Glomerular visceral epithelial cell (primary cell): ENCODE results near the gene PCSK6.
"Not testable (repeated sequence)": the region's sequence is repeated elsewhere in the genome, so short reads cannot be mapped to it uniquely, and the experiment has no call there.

ENCODE experiments used
- DNase-seq: peaks from one replicate; pipeline ENCODE4 v3.0.0-alpha.2; 2016; ENCODE audit errors: extremely low spot score

PCSK6 gene

GRCh38 chr15:101483462-101483861 is 6.0 kb downstream of the PCSK6 start:
- no peak for DNase-seq

DNA sequence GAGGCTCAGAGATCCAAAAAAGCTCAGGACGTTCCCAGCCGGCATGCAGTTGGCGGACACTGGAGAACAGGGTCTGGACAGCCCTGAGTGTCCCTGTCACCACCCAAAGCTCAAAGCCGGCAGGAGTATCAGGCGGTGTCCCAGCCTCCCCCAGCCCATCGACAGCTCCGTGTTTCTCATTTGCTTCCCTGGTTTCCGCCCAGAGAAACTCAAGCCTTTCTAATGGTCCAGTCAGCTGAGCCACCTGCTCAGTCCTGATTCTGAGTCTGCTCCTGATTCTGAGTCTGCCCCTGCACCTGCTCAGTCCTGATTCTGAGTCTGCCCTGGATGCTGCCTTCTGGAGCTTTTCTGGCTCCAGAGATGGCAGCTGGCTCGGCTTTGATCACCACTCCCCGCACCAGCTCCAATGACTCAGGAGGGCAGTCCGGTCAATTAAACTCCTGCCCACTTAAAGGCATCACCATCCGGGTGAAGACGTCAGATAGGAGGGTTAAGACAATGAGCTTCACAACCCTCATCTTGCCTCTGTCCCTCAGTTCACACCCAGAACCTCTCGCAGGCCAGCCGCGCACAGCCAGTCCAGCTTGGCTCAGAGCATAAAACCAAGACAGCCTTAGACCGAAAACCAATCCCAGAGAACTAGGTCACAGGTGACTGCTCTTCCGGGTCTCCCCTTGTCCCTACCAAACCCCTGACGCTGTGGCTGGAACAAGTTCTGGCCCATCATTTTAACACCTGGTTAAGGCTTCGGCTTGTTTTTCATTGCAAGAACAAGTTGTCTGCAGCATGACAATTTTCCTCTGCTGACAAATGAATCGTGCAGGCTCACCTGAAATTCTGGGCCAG is 6.8 kb downstream of the PCSK6 start:
- peak; percentile 16 for DNase-seq

- DNase-seq, result no peak
Observed at GRCh38 chr15:101481917-101482525, 7.5 kb downstream of the PCSK6 start.

GRCh38 chr15:101481381-101481705 is 8.2 kb downstream of the PCSK6 start:
- DNase-seq, result no peak

DNA sequence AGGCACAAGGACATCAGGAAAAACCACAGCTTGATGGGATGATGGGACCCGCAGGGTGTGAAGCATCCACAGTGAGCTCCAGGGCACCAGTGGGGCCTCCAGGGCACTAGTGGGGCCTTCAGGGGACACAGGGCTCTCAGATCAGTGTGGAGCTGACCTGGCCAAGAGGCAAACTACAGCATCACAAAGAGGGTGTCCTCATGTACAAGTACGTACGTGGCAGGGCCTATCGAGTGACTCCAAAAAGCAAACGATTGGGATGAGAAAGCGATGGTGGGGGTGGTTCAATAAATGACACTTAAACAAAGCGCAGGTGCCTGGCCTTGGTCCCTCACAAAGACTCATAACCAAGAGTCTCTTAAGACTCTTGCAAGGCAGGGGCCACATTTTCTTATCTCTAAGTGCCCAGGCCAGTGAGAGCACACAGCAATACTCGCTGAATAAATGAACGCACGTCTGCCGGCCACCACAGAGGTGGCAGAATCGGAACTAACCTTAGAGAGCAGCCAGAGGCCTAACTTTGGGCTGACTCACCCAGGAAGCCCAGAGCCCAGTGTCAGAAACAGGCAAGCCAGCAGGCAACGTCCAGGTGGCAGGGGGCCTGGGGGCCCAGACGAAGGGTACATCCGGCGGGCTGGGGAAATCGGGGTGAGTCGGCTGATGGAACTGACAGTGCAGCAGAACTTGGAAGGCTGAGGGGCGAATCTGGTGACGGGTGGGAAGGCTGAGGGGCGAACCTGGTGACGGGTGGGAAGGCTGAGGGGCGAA is 8.7 kb downstream of the PCSK6 start:
- DNase-seq, result no peak

DNA sequence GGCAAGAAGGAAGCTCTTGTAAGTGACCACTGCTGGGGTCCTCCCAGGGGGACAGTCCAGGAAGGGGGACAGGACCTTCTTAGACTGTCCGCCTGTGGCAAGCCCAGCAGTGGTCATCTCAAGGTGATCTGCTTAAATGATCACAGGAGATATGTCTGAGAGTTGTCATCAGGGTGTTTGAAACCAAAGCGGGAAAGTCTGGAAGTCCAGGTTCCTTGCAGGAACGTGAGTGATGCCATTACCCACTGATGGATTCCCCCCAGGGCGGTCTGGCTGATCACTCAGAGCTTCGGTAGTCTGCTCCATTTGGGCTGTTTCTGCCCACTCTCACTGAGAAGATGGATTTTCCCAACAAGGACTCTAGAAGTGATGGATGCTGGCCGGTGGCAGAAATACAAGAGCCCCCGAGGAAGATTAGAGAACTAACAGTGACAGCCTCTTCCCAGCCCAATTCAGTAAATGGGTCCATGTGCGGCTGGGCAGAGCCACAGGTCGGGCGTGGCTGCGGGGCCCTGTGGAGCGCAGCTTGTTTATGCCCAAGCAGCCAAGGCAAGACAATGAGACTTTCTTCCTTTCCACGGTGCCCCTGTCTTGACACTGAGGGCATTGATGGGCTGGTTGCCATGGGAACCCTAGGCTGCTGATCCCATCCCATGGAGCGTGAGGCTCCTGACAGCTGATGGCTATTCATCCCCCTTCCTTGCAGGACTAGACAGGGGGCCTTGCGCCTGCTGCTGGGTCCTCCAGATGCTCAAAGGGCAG is 9.5 kb downstream of the PCSK6 start:
- no peak for DNase-seq

DNA sequence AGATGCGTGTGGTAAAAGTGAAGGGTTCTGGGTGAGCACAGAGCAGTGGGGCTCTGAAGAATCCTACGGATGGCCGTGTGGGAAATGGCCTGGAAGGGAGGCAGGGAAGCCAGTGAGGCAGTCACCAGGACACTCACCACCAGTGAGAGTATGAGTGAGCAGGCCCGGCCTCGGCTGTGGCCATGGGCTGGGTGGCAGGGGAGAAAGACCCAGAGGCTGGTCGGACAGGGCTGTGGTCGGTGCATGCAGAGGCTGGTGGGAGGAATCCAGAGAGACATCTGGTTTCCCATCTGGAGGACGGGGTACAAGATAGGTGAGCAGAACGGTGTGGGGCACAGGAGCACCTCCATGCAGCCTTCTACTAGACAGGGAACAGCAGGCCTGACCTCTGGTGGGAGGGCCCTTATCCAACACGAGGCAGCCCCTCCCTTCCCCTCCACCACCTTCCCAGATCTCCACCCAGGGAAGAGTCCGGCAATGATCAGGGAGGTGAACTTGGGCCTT is 10.1 kb downstream of the PCSK6 start:
- no peak for DNase-seq

GRCh38 chr15:101478701-101479341 is 10.7 kb downstream of the PCSK6 start:
- DNase-seq, result no peak

DNA sequence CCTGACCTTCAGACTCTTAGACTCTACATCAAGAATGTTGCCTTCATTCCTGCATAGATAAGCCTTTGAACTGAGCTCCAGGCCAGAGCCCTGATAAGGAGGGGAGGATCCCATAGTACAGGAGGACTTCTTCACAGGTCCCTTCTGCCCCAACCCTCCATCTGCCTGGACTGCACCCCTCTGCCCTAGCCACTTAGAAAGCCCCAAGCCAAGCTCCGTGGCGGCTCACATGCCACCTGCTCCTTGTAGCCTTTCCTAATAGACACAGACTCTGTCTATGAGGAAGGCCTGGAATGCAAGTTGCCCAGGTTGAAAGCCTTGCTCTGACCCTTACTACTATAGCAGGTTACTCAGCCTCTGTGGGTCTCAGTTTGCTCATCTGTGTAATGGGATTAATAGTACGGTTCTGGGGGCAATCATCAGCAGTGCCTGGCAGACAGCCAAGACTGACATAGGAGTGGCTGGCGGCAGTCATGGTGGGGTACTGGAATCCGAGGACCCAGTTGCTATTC is 11.6 kb downstream of the PCSK6 start:
- no peak for DNase-seq

DNA sequence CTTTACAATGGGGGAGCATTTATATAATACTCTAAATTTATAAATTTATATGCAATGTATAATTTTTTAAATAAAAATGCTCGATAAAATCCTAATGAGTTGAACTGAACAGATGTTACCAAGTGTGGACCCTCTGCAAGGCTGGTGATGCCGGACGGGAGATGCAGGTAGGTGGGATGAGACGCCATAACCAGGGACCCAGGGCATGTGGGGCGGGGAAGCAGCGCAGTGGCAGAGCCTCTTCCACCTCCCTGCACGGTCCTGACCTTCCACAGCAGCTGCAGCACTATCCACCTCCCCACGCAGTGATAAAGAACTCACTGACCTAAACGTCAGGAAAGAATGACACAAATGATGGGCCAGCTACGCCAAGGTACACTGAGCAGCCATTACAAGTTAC is 12.8 kb downstream of the PCSK6 start:
- no peak for DNase-seq

DNA sequence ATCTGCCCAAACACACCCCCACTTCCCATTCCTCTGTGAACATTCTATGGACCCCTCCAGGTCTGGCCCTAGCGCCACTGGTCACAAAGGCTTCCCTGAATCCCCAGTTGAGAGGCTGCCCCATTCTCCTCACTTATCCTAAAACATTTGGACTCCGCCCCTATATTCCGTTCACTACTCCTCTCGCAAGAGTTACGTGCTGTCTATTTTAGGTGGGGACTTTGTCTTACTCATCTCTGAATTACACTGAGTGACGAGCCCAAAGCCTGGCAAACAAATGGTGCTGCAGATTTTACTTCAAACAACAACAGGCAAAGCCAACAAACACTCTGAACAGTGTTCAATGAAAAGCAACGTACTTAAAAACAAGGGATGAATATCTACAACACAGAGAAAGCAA is 14.5 kb downstream of the PCSK6 start:
- no peak for DNase-seq

DNA sequence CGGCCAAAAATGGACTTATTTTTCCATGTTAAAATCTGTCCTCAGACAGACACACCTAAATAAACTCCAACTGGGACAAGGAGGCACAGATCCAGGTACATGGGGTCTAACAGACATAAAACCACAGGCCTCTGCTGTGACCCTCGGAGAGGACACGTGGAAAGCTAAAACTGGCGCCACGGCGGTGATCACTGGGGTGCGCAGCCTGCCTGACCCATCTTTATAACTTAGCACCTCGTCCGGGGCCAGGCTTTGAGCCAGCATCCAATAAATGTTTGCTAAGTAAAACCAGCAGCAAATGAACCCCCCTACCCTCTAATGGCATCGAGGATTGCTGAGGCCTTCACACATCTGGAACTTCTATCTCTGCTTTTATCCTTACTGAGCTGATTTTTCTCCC is 15.3 kb downstream of the PCSK6 start:
- no peak for DNase-seq

DNA sequence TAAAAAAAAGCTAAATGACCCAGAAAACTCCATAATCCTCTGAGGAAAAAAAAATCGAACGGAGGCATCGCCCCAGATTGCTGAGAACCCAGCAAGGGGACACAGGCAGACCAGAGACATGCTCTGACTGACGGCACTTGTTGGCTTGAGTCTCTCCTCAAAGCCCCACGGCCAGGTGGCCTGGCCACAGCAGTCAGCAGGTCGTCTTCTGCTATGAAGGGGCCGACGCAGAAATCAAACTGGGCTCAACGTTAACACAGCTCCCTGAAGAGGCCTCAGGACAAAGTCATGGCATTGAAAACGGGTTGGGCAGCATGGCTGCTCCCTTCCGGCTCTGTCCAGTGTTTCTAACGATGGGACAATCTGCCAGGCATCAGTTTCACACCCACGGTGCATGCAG is 17.5 kb downstream of the PCSK6 start:
- no peak for DNase-seq

DNA sequence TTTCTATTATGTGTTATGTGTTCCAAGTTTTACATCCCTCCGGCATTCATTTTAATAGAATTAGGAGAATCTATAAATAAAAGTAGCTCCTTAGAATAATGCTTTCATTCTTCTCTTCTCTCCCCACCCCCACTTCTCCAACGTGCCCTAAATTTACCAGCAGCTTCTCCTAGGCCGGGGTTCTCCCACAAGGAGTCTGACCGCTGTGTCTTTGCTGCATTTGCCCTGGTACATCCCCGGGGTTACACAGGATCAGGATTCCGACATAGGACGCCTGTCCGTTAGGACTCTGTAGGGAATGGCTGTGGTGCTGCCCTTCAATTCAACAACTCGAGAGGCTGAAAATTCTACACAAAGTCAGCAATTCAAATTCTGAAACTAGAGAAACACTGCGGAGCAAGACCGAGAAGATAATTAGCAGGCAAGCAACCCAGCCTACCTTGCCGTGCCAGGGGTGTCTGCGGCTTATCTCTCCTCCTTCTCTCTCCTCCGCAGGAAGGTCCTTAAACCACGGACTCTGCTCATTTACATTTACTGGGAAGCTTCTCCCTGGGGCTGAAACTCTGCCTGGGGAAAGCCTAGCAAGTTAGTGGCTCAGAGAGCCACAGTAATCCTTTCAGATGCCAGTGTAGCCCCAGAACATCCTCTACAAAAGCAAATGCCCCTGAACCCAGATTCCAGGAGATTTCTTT is 18.8 kb downstream of the PCSK6 start:
- DNase-seq, result no peak

DNA sequence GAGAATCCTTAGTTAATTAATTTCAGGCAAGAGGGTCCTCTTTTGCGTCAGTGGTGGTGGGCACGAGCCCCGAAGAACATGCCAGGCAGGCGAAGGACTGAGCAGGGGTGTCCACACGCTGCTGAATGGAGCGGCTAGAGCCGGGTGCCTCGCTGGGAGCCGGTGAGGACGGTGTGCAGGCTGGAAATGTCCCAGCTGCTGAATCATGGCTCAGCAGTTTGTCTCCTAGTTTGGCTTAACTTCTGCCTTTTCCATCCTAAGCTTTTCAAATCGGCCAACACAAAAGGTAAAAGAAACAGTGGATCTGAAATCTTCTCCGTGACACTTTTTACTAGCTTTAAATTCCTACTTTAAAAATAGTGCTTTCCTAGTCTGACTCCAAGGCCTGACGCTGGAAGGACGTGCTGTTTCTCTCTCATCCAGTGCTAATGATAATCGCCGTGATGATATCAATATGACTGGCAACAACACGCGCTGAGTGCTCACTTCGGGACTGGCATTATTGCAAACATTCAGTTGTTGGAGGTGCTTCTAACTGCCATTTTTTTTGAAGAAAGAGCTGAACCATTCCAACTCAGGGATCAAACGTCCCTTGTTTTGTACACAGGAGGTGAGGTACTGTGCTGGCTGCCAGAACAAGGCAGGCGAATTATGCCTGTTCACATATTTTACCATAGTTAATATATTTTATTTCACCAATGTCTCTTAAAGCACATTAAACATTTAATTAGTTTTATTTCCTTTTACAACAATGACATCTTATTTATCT is 19.8 kb downstream of the PCSK6 start:
- DNase-seq, result no peak

GRCh38 chr15:101466188-101466587 is 23.3 kb downstream of the PCSK6 start:
- no peak for DNase-seq

DNA sequence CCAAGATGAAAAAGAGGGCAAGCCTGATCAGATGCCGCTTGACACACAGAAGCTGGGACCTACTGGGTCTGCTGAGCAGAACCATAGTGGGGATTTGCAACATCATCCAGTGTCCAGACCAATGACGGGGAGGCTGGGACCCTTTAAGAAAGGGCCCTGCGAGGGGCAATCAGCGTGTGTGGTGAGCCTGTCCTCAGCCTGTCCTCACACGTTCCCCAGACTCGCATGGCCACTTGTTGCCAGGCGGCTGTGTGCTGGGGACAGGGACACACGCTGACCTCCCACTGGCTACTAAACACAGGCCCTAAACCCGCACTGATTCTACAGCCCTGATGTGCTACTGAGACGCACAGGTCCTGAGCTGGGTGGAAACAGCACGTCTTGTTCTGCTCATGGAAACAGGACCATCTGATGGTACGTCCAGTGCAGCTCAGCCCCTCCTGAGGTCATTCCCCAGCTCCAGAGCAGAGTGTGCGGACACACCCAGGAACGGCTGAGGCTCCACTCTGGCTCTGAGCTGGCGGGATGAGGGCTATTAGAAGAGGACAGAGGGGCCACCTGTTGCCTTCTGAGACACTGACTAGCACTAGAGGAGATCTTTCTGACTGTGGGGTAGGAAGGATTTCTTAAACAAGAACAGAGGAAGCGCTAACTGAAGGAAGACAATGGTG is 24.4 kb downstream of the PCSK6 start:
- no peak for DNase-seq

DNA sequence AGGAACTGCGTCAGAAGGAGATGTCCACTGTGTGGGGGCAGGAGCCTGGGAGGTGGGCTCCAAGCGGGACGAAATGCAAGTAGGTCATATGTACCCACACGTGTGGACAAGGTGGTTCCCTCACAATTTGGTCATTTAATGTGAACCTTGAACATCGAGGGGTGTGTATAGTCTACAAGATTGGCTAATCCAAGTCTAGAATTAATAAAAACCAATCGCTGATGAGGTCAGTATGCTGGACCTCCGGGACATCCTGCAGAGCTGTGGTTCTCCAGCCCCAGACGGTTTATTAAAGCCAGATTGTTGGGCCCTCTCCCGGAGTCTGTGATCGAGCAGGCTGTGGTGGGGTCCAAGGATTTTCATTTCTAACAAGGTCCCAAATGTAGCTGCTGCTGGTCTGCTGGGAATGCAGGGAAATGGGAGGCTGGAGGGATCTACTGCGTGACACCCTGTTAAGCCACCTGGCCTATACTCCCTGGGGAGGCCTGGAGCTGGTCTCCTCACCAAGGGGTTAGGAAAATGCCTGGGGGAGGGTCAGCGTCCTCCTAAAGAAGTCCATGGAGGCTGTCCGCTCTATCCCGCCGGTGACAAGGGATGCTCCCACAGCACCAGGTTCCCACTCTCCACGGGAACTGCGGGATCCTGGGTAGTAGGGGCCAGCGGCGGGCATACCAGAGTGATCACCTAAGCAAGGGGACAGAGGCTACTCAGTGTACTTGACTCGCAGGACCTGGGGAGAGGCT is 25.1 kb downstream of the PCSK6 start:
- DNase-seq, result no peak

DNA sequence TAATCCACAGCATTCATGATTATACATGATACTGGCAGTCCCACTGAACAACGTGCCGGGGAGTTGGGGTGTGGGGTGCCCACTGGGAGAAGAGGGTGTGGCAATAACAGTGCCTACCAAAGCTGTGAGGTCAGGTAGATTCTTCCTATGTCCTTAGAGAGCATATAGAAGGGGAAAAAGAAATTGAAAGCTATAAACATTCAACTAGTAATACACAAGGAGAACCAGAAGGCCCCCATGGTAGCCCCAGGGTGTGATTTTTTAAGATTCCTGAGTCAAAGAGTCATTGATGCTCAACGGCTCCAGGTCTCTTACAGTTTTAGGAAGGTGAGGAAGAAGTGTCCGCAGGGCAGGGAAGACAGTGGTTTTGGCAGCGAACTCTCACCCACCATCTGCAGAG is 25.8 kb downstream of the PCSK6 start:
- DNase-seq, result not testable (repeated sequence)
